KMS-11 (cell line): ENCODE measurements around the gene SERPINE1.
A peak's percentile ranks its signal among the peaks of the same experiment; 100 is the strongest.

Experiments
- H2AFZ ChIP-seq: fragments of 200-600 bp; sonication (generic); 2 replicates; pipeline ENCODE4 v1.6.1; 2016; ENCODE audit warnings: antibody characterized with exemption, mixed run types, low read depth
- H3K27ac ChIP-seq: fragments of 200-600 bp; sonication (generic); 2 replicates; pipeline ENCODE4 v1.6.1; 2016; ENCODE audit warnings: mild to moderate bottlenecking, mixed run types
- H3K27me3 ChIP-seq: fragments of 200-600 bp; sonication (generic); 2 replicates; pipeline ENCODE4 v1.6.1; 2017; ENCODE audit warnings: mild to moderate bottlenecking, low read depth, mixed run types, moderate library complexity; ENCODE audit not compliant: insufficient read depth
- H3K36me3 ChIP-seq: fragments of 200-600 bp; sonication (generic); 2 replicates; pipeline ENCODE4 v1.6.1; 2017; ENCODE audit warnings: mild to moderate bottlenecking, mixed run types; ENCODE audit not compliant: insufficient read depth
- H3K4me1 ChIP-seq: fragments of 200-600 bp; sonication (generic); 2 replicates; pipeline ENCODE4 v1.6.1; 2016; ENCODE audit warnings: mild to moderate bottlenecking, low read depth, mixed run types; ENCODE audit not compliant: poor library complexity, severe bottlenecking
- H3K4me2 ChIP-seq: fragments of 200-600 bp; sonication (generic); 2 replicates; pipeline ENCODE4 v1.7.0; 2016; ENCODE audit warnings: mild to moderate bottlenecking, mixed run types
- H3K4me3 ChIP-seq: fragments of 200-600 bp; sonication (generic); IDR thresholded peaks from 2 replicates; pipeline ENCODE4 v1.6.1; 2017; ENCODE audit warnings: low read depth, low read length, mixed read lengths; ENCODE audit not compliant: insufficient read depth
- H3K79me2 ChIP-seq: fragments of 200-600 bp; sonication (generic); 2 replicates; pipeline ENCODE4 v1.6.1; 2016; ENCODE audit warnings: low read depth, mixed run types; ENCODE audit not compliant: insufficient read depth
- H3K9ac ChIP-seq: fragments of 200-600 bp; sonication (generic); 2 replicates; pipeline ENCODE4 v1.6.1; 2016; ENCODE audit warnings: mild to moderate bottlenecking, mixed run types
- H4K20me1 ChIP-seq: fragments of 200-600 bp; sonication (generic); 2 replicates; pipeline ENCODE4 v1.6.1; 2016; ENCODE audit warnings: mild to moderate bottlenecking, mixed run types; ENCODE audit not compliant: insufficient read depth
- TF ChIP-seq, protein P1 (sequence below): fragments of 200-600 bp; sonication (generic); conservative IDR thresholded peaks from 2 replicates; pipeline ENCODE4 v1.6.1; 2017; ENCODE audit warnings: low read depth, mild to moderate bottlenecking, antibody characterized with exemption, low read length, moderate library complexity, mixed read lengths

SERPINE1 gene

GRCh38 chr7:101124376-101125056 lies 2.4 kb upstream of the SERPINE1 start:
- TF ChIP-seq, protein P1, sequence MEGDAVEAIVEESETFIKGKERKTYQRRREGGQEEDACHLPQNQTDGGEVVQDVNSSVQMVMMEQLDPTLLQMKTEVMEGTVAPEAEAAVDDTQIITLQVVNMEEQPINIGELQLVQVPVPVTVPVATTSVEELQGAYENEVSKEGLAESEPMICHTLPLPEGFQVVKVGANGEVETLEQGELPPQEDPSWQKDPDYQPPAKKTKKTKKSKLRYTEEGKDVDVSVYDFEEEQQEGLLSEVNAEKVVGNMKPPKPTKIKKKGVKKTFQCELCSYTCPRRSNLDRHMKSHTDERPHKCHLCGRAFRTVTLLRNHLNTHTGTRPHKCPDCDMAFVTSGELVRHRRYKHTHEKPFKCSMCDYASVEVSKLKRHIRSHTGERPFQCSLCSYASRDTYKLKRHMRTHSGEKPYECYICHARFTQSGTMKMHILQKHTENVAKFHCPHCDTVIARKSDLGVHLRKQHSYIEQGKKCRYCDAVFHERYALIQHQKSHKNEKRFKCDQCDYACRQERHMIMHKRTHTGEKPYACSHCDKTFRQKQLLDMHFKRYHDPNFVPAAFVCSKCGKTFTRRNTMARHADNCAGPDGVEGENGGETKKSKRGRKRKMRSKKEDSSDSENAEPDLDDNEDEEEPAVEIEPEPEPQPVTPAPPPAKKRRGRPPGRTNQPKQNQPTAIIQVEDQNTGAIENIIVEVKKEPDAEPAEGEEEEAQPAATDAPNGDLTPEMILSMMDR: no peak
- H2AFZ ChIP-seq: no peak overlapping the region
- peaks cover 17% of the 10 kb centered on the region for H3K4me1 ChIP-seq
- H3K27me3 ChIP-seq: peaks cover 99% of the 10 kb centered on the region
- H4K20me1 ChIP-seq: 0 out of 2 replicates have a peak, but pooled peaks cover 4% of the 10 kb centered on the region
- no peaks in the 10 kb centered on the region for H3K79me2 ChIP-seq
- no peak overlapping the region for H3K4me3 ChIP-seq
- no peak overlapping the region for H3K27ac ChIP-seq
- H3K4me2 ChIP-seq: peak overlapping the region; percentile 13; the same call in 1 of the 2 replicates
- H3K36me3 ChIP-seq: no peaks in the 10 kb centered on the region
- H3K9ac ChIP-seq: no peak overlapping the region

DNA sequence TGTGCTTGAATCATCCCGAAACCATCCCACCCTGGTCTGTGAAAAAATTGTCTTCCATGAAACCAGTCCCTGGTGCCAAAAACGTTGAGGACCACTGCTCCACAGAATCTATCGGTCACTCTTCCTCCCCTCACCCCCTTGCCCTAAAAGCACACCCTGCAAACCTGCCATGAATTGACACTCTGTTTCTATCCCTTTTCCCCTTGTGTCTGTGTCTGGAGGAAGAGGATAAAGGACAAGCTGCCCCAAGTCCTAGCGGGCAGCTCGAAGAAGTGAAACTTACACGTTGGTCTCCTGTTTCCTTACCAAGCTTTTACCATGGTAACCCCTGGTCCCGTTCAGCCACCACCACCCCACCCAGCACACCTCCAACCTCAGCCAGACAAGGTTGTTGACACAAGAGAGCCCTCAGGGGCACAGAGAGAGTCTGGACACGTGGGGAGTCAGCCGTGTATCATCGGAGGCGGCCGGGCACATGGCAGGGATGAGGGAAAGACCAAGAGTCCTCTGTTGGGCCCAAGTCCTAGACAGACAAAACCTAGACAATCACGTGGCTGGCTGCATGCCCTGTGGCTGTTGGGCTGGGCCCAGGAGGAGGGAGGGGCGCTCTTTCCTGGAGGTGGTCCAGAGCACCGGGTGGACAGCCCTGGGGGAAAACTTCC lies 784 bp upstream of the SERPINE1 start:
- Histone ChIP-seq H3K79me2 (no peaks in the 10 kb centered on the region), H4K20me1 (0 out of 2 replicates have a peak, but pooled peaks cover 4% of the 10 kb centered on the region), H3K36me3 (no peaks in the 10 kb centered on the region), H3K27ac (no peak overlapping the region), H3K4me1 (peaks cover 17% of the 10 kb centered on the region), H3K27me3 (peaks cover 99% of the 10 kb centered on the region), H3K4me2 (no peak overlapping the region), H2AFZ (no peak overlapping the region), H3K9ac (no peak overlapping the region), H3K4me3 (no peak overlapping the region)
- TF ChIP-seq, protein P1: no peak

DNA sequence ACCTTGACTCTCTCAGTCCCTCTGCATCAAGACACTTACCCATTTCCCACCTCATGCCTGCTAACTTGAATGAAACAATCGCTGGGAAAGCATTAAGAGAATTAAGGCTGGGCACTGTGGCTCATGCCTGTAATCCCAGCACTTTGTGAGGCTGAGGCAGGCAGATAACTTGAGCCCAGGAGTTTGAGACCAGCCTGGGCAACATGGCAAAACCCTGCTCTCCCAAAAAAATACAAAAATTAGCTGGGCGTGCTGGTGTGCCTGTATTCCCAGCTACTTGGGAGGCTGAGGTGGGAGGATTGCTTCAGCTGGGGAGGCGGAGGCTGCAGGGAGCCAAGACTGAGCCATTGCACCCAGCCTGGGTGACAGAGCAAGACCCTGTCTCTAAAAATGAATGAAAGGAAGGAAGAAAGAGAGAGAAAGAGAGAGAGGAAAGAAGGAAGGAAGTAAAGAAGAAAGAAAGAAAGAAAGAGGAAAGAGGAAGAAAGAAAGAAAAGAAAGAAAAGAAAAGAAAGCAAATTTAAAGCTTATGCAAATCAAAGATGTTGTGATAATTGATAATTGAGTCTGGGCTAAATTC lies 646 bp downstream of the SERPINE1 start:
- TF ChIP-seq, protein P1: no peak
- Histone ChIP-seq H2AFZ (no peak overlapping the region), H3K36me3 (no peaks in the 10 kb centered on the region), H3K27ac (no peak overlapping the region), H3K4me1 (peaks cover 17% of the 10 kb centered on the region), H4K20me1 (0 out of 2 replicates have a peak, but pooled peaks cover 4% of the 10 kb centered on the region), H3K27me3 (peaks cover 98% of the 10 kb centered on the region), H3K4me3 (no peak overlapping the region), H3K4me2 (no peak overlapping the region; the same call in 1 of the 2 replicates), H3K9ac (no peak overlapping the region), H3K79me2 (no peaks in the 10 kb centered on the region)

- Histone ChIP-seq H3K27me3 (peaks cover 97% of the 10 kb centered on the region), H3K36me3 (no peaks in the 10 kb centered on the region), H3K27ac (no peak overlapping the region), H4K20me1 (0 out of 2 replicates have a peak, but pooled peaks cover 4% of the 10 kb centered on the region), H3K4me1 (peaks cover 17% of the 10 kb centered on the region), H3K4me3 (no peak overlapping the region), H2AFZ (no peak overlapping the region), H3K9ac (no peak overlapping the region), H3K79me2 (no peaks in the 10 kb centered on the region), H3K4me2 (no peak overlapping the region; the same call in 1 of the 2 replicates)
- TF ChIP-seq, protein P1: no peak
Measured at GRCh38 chr7:101128040-101128834, 1.3 kb downstream of the SERPINE1 start.
